ENCODE results near the gene PILRA. TPM values are rescaled to one million over a fixed set of nuclear protein-coding genes. Genes with fewer than 3 reads are reported as not detected.
"Not testable (repeated sequence)": the region's sequence is repeated elsewhere in the genome, so short reads cannot be mapped to it uniquely, and the experiment has no call there.

Gene PILRA
- total and polyA plus RNA-seq, 4 donors = 9.9 to 122 (median 27.5) TPM

GRCh38 chr7:100437150-100438100 is 64.1 kb downstream of the PILRA start:
- ATAC-seq (ENCODE audit: insufficient read depth, low FRiP score) (no peak), DNase-seq (no peak)
- Histone ChIP-seq H3K9ac (ENCODE audit: insufficient read depth in 1 of 2, low read length in 2 of 2) (peak overlapping the region in 1 of 2 donors; percentile 26), H3K36me3 (ENCODE audit: control insufficient read depth in 4 of 4, insufficient read depth in 4 of 4, low read length in 4 of 4) (peaks cover 4 to 21% (median 18%) of the 10 kb centered on the region in 4 donors), H3K27me3 (ENCODE audit: control insufficient read depth in 3 of 3, insufficient read depth in 3 of 3, low read length in 2 of 3) (no peaks in the 10 kb centered on the region), H3K4me1 (ENCODE audit: control insufficient read depth in 5 of 5, insufficient read depth in 5 of 5, low read length in 5 of 5) (peaks cover 0 to 13% (median 6%) of the 10 kb centered on the region in 5 donors), H3K4me3 (no peak overlapping the region), H3K9me3 (ENCODE audit: control insufficient read depth in 4 of 4, insufficient read depth in 3 of 4, low read length in 3 of 4) (no peaks in the 10 kb centered on the region), H3K27ac (ENCODE audit: low read depth in 1 of 2, low read length in 1 of 2) (no peak overlapping the region)
- TF ChIP-seq, protein P1, sequence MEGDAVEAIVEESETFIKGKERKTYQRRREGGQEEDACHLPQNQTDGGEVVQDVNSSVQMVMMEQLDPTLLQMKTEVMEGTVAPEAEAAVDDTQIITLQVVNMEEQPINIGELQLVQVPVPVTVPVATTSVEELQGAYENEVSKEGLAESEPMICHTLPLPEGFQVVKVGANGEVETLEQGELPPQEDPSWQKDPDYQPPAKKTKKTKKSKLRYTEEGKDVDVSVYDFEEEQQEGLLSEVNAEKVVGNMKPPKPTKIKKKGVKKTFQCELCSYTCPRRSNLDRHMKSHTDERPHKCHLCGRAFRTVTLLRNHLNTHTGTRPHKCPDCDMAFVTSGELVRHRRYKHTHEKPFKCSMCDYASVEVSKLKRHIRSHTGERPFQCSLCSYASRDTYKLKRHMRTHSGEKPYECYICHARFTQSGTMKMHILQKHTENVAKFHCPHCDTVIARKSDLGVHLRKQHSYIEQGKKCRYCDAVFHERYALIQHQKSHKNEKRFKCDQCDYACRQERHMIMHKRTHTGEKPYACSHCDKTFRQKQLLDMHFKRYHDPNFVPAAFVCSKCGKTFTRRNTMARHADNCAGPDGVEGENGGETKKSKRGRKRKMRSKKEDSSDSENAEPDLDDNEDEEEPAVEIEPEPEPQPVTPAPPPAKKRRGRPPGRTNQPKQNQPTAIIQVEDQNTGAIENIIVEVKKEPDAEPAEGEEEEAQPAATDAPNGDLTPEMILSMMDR (IDR thresholded peaks at IDR 0.05; ENCODE audit: control extremely low read depth, extremely low read depth) = no peak
- 91 to 94% methylated on average over 28 of the region's 28 CpGs for WGBS, 2 donors

DNA sequence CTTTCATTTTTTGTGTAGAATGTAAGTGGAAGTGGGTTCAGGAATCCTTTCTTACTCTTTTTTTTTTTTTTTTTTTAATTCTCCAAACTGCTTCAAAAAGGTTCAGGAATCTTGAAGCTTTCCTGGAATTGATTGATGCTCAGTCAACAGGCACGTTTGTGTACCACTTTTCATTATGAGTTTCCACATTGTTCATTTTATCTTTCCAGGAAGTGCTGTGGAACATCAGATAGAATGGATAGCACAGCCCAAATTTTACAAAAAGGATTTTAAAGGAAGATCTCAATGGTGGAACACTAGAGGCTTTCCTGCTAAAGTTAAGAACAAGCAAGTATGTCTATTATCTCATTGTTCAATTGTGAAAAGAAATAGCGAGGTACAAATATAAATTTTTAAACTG is 64.9 kb downstream of the PILRA start:
- Histone ChIP-seq H3K9me3 (ENCODE audit: control insufficient read depth in 4 of 4, insufficient read depth in 3 of 4, low read length in 3 of 4) (no peaks in the 10 kb centered on the region), H3K4me1 (ENCODE audit: control insufficient read depth in 5 of 5, insufficient read depth in 5 of 5, low read length in 5 of 5) (peaks cover 0 to 13% (median 8%) of the 10 kb centered on the region in 5 donors), H3K27me3 (ENCODE audit: control insufficient read depth in 3 of 3, insufficient read depth in 3 of 3, low read length in 2 of 3) (no peaks in the 10 kb centered on the region), H3K36me3 (ENCODE audit: control insufficient read depth in 4 of 4, insufficient read depth in 4 of 4, low read length in 4 of 4) (peaks cover 4 to 17% (median 12%) of the 10 kb centered on the region in 4 donors), H3K27ac (ENCODE audit: low read depth in 1 of 2, low read length in 1 of 2) (no peak overlapping the region), H3K9ac (ENCODE audit: insufficient read depth in 1 of 2, low read length in 2 of 2) (no peak overlapping the region), H3K4me3 (no peak overlapping the region)
- 47 to 60% methylated on average over 2 of the region's 2 CpGs for WGBS, 2 donors
- ATAC-seq (ENCODE audit: insufficient read depth, low FRiP score) (no peak), DNase-seq (no peak)
- TF ChIP-seq, protein P1 (IDR thresholded peaks at IDR 0.05; ENCODE audit: control extremely low read depth, extremely low read depth) = no peak

- not testable (repeated sequence) for H3K9me3 ChIP-seq (ENCODE audit: control insufficient read depth in 4 of 4, insufficient read depth in 3 of 4, low read length in 3 of 4); H3K27me3 ChIP-seq (ENCODE audit: control insufficient read depth in 3 of 3, insufficient read depth in 3 of 3, low read length in 2 of 3); DNase-seq; H3K9ac ChIP-seq (ENCODE audit: insufficient read depth in 1 of 2, low read length in 2 of 2); H3K4me3 ChIP-seq; ATAC-seq (ENCODE audit: insufficient read depth, low FRiP score); H3K4me1 ChIP-seq (ENCODE audit: control insufficient read depth in 5 of 5, insufficient read depth in 5 of 5, low read length in 5 of 5); H3K27ac ChIP-seq (ENCODE audit: low read depth in 1 of 2, low read length in 1 of 2)
- 94 to 97% methylated on average over 8 of the region's 8 CpGs for WGBS, 2 donors
- peaks cover 3 to 11% (median 8%) of the 10 kb centered on the region in 4 donors for H3K36me3 ChIP-seq (ENCODE audit: control insufficient read depth in 4 of 4, insufficient read depth in 4 of 4, low read length in 4 of 4)
Observed at GRCh38 chr7:100438731-100439130, 65.4 kb downstream of the PILRA start.

- not testable (repeated sequence) for DNase-seq; H3K9ac ChIP-seq (ENCODE audit: insufficient read depth in 1 of 2, low read length in 2 of 2); H3K27ac ChIP-seq (ENCODE audit: low read depth in 1 of 2, low read length in 1 of 2); H3K9me3 ChIP-seq (ENCODE audit: control insufficient read depth in 4 of 4, insufficient read depth in 3 of 4, low read length in 3 of 4); H3K4me3 ChIP-seq; ATAC-seq (ENCODE audit: insufficient read depth, low FRiP score); H3K36me3 ChIP-seq (ENCODE audit: control insufficient read depth in 4 of 4, insufficient read depth in 4 of 4, low read length in 4 of 4); H3K4me1 ChIP-seq (ENCODE audit: control insufficient read depth in 5 of 5, insufficient read depth in 5 of 5, low read length in 5 of 5); H3K27me3 ChIP-seq (ENCODE audit: control insufficient read depth in 3 of 3, insufficient read depth in 3 of 3, low read length in 2 of 3)
- 93 to 94% methylated on average over 7 of the region's 7 CpGs for WGBS, 2 donors
Observed at GRCh38 chr7:100439244-100439643, 66.0 kb downstream of the PILRA start.
